GM18520 (cell line): ENCODE data around the gene PRKG1.

ENCODE experiments used
- ATAC-seq: cut with Tn5 transposase; IDR thresholded peaks from one replicate; pipeline ENCODE4 v1.9.1; 2021; ENCODE audit not compliant: unreplicated experiment

The PRKG1 gene

DNA sequence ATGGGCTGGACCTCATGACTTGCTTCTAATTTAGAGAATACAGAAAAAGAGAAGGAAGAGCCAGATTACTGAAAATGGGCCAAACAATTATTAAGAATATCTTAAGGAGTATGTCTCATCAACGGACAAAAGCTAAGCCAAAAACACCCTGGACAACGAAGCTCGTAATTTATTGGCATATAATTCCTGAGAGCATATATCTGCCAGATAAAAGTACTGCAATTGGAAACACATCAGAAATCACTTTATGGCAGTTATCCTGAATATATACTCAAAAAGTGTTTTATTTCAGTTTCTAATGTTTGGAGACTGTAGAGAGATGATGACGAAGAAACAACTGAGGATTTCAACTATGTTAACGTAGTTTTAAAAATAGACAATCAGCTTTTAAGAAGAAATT is 413.3 kb downstream of the PRKG1 start:
- no peak for ATAC-seq

DNA sequence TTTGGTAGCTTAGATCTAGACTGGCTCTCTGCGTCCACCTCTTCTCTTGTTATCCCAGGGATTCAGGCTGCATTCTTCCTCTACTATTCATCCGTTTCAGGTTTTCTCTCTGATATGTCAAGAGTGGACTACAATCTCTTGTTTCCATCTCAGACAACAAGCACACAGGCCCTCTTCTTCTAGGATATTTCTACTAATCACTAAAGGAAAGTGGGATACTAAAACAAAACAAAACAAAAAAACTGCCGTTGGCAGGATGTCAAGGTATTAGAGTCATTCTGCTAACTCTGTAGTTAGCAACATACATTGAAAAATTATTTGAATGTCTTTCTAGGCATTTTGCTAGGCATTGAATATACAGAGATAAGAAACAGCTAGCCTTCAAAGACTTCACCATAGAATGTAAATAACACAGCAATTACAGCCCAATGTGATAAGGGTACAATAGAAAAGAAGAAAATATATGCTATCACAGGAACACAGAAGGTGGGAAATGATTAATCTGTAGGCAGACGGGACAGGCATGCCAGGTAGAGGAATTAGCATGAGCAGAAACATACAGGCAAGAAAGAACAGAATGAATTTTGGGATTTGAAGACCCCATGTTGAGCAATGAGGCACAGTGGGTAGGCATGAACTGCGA is 414.6 kb downstream of the PRKG1 start:
- ATAC-seq = no peak

DNA sequence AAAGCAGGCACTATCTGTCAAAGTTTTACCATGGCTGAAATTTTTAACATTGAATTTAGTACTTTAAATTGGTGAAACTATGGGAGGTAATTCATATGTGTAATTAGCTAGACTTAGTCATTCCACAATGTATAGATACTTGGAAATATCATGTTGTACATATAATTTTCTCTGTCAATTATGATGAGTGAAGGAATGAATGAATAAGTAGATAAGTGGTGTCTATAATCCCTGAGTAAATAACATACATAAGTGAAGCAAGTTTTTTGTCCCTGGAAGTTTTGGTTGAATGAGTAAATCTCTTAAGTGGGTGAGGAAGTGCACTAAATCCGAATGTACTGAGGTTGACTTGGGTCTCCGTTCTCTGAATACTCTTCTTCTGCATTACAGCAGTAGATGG is 424.1 kb downstream of the PRKG1 start:
- ATAC-seq = no peak

DNA sequence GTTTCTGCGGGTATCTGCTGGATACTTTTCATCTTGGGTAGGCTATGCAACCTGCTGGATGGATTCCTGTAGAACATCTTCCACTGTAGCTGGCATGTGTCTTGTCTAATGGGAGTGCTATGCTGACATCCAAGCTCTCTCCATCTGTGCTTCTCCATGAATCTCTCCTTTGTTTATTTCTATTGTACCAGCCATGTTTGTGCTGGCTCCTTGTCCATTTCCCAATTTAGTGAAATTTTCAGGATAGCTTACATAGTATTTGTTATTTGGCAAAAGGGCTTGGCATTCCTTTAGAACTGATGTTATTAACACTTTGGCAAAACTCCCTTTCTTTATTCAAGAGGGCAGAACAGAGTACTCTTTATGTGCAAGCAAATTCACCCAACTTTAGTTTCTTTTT is 427.1 kb downstream of the PRKG1 start:
- no peak for ATAC-seq

DNA sequence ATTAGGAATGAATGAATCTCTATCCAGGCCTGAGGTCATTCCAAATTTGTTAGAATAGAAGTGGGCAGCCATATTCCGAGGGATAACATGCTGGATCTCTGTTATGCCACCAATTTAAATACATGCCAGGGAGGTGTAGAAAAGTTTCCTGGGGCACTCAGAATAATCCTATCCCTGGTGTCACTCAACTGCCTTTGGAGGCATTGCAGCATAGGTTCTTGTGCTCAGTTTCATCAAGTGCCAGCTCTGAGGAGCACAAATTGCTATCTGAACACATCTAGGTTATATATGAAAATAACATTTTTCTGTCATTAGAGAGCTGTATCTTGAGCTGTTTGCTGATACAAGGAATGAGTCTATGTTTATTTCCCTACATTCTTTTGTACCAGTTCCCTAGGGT is 427.8 kb downstream of the PRKG1 start:
- no peak for ATAC-seq

DNA sequence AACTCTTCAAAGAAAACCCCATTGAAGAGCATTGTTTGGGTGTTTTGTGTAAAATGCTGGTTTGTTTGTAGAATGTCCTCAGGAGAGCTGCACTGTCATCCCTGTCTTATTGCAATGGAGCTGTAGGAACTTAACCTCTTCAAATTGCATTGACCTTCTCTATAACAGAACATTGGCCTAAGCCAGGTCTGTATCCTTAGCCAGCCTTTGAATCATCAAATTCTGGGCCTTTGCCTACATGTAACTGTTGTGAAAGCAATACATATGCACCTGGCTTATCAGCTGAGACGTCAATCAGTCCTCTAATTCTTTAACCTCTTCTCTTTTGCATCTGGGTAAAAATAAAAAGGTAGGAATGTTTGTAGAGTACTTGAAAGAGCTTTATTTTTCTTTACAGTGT is 429.1 kb downstream of the PRKG1 start:
- no peak for ATAC-seq

DNA sequence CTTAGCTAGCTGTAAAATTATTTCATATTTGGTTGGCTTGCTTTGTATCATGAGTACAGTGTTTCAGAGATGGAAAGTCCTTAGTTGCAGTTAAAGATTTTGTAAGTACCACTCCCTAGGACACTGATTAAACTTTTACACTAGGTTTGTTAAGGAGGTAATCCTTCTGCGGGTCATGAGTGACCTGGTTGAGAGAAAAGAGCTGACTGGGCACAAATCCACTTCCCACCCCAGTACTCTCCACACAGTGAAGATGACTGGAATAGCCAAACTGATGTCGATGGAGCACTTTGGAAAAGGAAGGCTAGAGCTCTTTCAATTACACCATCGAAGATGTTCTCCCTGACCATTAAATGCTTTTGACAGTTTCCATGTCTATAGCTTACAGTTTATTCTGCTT is 433.2 kb downstream of the PRKG1 start:
- no peak for ATAC-seq

GRCh38 chr10:51508156-51508555 is 433.9 kb downstream of the PRKG1 start:
- no peak for ATAC-seq

- ATAC-seq = no peak
These were observed 435.9 kb downstream of the PRKG1 start for GRCh38 chr10:51510231-51510630.

GRCh38 chr10:51521605-51522004 is 447.3 kb downstream of the PRKG1 start:
- ATAC-seq = no peak

- no peak for ATAC-seq
These were observed 448.6 kb downstream of the PRKG1 start for GRCh38 chr10:51522858-51523257.

DNA sequence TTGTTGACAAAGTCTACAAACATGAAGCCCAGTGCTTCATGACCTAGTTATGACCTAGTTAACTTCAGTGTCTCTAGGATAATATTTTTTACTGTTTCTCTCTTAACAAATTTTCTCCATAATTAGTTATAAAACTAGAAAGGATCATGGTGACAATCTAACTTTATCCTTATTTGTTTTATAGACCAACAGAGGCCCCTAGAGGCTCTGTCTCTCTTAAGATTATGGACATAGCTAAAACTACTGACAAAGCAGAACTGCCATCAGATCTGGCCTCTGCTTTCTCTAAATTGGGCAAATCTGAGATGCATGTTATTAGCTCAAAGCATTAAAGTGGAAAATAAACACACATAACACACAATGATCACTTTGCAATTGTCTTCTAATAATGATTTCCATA is 449.2 kb downstream of the PRKG1 start:
- no peak for ATAC-seq

DNA sequence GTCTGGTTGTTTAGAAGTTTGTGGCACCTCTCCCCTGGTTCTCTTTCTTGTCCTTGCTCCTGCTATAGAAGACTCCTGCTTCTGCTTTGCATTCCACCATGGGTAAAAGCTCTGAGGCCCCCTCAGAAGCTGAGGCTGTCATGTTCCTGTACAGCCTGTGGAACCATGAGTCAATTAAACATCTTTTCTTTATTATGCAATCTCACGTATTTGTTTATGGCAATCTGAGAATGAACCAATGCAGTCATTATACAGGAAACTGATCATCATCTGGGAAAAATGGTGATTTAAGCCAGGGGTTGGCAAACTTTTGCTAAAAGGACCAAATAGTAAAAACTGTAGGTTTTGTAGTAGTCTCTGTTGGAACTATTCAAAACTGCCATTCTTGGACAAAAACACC is 449.8 kb downstream of the PRKG1 start:
- ATAC-seq = no peak

- ATAC-seq = no peak
These were observed 453.4 kb downstream of the PRKG1 start for GRCh38 chr10:51527522-51528219.

GRCh38 chr10:51528527-51528926 is 454.2 kb downstream of the PRKG1 start:
- ATAC-seq = no peak

GRCh38 chr10:51530541-51530940 is 456.3 kb downstream of the PRKG1 start:
- no peak for ATAC-seq

DNA sequence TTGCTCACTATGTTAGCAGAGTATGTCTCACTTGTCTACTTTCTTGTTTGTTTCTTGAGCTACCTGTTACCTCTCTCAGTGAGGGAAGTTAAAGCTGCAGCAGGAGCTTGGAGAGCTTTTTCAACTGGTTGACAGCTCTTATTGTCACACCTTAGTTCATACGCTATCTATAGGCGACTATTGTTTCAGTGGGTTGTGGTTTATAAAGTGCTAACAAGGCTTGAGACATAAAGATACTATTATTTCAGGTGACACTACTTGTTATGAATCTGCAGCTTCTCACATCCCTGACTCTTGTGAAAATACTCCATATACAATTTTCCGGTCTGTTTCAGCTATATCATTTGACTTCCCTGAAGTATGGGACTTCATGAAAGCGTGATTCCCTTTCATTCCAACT is 457.8 kb downstream of the PRKG1 start:
- peak; percentile 42 for ATAC-seq

DNA sequence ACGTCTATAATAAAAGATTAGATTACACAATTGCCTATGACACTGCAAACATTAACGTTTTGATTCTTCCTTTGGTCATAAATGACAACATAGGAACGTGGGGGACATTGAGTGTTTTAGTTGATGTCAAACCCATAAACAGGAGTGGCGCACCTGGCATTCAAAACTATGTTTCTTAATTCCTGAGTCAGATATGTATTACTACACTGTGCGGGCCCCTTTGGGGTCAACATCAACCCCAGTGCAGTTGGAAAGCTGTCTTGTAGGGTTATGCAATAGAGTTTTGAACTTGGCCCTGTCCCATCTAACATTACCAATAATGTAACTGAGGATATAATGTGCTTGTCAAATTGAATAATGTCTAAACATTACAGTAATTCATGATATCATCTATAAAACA is 468.6 kb downstream of the PRKG1 start:
- ATAC-seq = no peak

DNA sequence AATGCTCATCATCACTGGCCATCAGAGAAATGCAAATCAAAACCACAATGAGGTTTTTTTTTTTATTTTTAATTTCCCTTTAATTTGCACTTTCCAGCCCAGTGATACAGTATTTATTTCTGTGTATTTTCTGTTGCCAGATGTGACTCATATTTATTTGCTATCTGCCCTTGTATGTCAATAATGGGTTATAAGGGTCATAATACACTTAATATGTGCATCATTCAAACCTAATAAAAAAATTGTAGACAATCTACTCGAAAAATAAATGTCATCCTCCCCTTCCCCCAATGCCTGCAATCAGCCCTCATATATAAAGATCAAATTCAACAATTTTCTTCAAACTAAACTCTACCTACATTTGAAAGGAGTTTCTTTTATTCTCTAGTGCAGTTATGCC is 470.6 kb downstream of the PRKG1 start:
- ATAC-seq = no peak

DNA sequence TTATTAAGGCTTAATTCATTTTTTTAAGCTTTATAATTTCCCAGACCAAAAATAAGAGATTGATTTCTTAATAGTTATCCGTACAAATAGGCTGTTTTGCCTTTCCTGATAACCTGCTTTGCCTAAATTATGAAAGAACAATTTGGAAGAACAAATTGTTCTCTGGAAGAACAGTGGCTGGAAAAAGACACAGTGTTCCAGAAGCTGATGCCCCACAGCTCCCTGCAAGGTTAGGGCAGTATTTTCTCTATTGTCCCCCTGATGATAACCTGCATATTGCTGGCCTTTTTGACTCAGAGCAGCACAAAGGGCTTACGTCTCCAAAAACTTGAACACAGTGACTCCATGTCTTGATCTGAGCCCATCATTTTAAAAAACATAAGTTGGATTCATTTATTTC is 473.7 kb downstream of the PRKG1 start:
- ATAC-seq = no peak

- ATAC-seq = no peak
These were observed 478.6 kb downstream of the PRKG1 start for GRCh38 chr10:51552879-51553278.

DNA sequence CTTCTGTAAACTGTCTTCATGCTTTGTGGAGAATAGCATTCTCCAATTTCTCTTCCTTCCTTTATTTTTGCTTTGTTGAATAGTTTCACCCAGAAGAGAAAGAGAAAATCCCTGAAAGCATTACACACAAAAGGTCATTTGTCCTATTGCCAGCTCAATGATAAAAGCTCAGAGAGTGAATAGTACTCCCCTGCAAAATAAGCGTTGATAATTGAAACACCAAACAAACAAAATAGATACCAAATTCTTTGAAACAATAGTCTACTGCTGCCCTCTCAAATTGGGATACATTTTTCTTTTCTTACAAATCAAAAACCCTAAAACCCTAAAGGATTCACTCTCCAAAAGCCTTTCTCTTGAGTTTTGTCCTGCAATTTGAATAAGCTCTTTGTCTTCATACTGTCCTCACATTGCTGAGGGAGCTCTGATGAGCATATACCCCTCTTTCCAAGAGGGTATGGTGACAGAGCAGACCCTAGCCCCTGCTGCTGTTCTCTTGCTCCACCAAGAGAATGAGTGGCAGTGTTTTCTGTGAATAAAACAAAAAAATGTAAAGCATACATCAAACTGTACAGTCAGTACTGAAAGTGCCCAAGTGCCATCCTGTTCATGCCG is 490.7 kb downstream of the PRKG1 start:
- ATAC-seq = no peak

DNA sequence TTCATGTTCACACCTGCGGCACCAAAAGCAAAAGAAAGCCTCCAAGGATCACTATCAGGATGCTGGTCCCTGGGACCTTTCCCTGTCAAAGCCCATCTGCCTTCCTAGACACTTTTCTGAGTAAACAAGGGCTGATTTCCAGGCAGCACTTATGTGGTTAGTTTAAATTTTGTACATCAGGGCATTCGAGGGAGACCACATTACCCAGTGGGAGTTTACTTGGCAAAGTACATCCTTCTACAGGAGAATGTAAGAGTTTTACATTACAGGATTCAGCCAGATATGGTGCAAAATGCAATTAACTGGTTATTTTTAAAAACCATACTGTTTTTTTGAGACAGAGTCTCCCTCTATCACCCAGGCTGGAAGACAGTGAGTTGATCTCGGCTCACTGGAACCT is 493.0 kb downstream of the PRKG1 start:
- no peak for ATAC-seq
